Stimulated activated CD8-positive, alpha-beta memory T cell treated with anti-CD3 and anti-CD28 coated beads, Interleukin-2, amount 100 ng/mL, for 1 hour (primary cell): ENCODE measurements around the gene SND1.
"Not testable (repeated sequence)": the region's sequence is repeated elsewhere in the genome, so short reads cannot be mapped to it uniquely, and the experiment has no call there.

ENCODE experiments used
- DNase-seq, 2 donors: peaks; one replicate each; pipeline ENCODE4 v3.0.0-alpha.2; 2020; ENCODE audit warnings: low read depth in 2 of 2

SND1 gene

DNA sequence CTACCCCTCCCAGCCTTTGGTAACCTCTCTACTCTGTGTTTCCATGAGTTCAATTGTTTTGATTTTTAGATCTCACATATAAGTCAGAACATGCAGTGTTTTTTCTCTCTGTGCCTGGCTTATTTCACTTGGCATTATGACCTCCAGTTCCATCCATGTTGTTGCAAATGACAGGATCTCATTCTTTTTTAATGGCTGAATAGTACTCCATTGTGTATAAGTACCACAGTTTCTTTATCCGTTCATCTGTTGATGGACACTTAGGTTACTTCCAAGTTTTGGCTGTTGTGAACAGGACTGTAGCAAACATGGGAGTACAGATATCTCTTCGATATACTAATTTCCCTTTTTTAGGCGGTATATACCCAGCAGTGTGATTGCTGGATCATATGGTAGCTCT is 237.7 kb downstream of the SND1 start:
- no peak for DNase-seq

- DNase-seq: no peak
These were observed 238.7 kb downstream of the SND1 start for GRCh38 chr7:127890726-127891125.

GRCh38 chr7:127891144-127891543 is 239.2 kb downstream of the SND1 start:
- DNase-seq: no peak

- DNase-seq: no peak
These were observed 240.0 kb downstream of the SND1 start for GRCh38 chr7:127891854-127892438.

DNA sequence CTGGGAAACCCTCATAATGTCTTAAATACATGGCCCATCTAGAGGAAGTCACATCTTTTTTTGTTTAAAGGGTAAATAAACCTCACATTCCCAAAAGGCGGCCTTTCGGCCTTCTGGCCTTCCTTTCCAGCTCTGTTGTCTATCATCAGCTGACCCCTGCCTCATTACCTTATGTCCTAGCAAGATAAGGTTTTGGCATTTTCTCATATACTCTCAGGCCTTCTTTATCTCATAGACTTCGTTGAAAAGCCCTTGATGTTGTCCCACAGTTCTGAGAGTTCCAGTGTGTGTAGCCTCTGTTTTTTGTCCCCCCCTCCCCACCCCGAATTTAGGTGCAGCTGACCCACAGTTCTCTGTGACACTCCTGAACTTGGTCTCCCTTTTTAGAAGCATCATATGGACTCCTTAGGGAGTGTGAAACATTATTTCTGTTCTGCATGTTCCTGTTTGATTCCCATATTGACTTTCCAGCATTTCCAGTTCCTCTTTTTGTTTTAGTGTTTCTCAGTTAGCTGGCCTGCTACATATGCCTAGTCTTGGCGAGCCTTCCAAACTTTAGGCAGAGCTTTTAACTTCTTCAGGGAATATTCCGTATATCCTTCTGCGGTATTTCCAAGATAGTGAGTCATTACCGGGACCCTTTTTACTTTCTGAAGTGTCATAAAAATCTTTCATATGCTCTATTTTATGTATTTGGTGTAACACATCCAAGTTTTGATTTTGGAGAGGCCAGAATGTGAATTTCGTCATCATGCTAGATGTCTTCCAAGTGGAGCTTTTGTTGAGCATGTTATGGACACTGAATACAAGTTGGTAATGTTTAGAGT is 240.7 kb downstream of the SND1 start:
- no peak for DNase-seq

DNA sequence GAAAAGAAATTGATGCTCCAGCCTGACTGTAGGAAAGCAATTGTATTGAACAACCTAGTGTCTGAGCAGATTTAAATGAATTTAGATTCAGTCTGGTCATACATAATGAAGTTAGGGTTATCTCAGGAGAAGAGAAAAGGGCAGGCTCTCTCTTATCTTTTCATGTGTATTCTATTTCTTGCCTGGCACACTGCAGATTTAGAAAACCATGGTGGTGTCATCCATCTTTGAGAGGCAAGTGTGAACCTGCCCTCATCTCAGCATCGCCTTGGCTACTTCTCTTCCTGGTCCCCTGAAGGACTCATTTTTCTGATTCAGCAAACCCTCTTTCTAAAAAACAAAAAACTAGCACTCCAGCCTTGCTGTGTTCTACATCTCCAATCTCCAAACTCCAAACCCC is 241.6 kb downstream of the SND1 start:
- no peak for DNase-seq

GRCh38 chr7:127894588-127894987 is 242.6 kb downstream of the SND1 start:
- no peak for DNase-seq

- DNase-seq: no peak
These were observed 243.4 kb downstream of the SND1 start for GRCh38 chr7:127895360-127895759.

DNA sequence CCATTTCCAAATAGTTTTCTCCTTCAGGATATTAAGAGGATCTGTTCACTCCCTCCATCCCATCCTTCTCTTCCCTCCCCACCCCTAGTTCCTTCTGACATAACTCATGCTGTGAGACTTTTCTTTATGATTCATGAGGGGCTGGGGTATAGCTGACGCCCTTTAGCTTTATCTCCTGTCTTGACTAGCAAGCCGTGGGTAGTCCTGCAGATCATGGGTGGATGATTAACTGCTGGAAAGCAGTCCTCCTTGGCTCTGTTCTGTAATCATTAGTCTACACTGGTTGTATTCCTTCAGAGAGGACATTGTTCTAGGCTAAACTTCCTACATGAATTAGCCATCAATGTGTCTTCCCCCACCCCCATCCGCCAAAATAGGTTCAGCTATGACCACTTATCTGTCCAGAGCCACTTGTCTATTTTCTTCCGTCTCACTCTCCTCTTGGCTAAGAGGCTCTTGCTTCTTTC is 243.9 kb downstream of the SND1 start:
- DNase-seq: no peak

DNA sequence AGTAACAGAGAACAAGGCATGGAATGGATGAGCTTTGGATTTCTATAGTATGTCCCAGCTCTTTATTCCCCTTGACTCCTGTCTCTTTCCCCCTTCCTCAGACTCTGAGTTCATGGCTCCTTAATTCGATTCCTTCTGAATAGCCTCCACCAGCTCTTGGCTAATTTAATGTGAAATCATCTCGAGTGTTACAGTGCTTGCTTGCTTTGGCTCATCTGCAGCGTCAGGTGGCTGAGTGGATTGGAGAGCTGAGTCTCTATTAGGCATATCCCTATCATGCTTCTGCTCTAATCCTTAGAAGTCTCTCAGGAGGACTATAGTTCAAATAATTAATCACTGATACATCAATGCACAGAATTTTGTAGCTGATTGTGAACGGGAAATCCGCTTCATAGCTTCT is 244.7 kb downstream of the SND1 start:
- DNase-seq: no peak

DNA sequence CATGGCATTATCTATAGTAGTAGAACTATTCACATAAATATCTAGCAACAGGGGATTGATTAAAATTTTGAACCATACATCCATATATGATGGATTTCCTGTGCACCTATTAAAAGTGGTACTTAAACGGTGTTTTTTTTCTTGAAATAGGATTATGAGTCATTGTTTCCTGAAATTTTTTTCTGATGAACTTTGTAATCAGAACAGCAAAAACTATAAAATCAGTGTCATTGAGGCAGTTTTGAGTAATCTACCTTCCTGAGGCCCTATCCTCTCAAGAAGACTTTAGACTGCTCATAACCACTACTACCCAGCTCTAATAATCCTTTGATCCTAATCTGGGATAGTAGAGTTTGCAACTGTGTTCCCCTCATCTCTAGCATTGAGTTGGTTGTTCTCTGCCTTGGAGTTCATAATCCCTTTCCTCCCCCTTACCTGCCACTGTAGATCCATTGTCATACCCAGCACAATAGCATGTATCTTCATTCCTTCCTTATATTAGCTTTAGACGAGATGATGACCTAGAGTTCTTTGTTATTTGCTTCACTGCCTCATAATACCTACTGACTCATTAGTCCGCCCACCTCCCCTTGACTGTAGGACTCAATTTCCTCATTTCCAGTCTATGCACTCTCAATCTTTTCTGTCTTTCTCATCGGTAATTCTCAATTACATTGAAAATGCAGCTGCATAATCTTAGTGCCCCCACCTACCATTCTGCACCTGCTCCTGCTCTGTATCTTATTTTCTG is 245.9 kb downstream of the SND1 start:
- no peak for DNase-seq

GRCh38 chr7:127899411-127899810 is 247.4 kb downstream of the SND1 start:
- no peak for DNase-seq

GRCh38 chr7:127900141-127900540 is 248.1 kb downstream of the SND1 start:
- DNase-seq: no peak

GRCh38 chr7:127900732-127901685 is 249.0 kb downstream of the SND1 start:
- no peak for DNase-seq

GRCh38 chr7:127901895-127902703 is 250.1 kb downstream of the SND1 start:
- DNase-seq: no peak

GRCh38 chr7:127902753-127903152 is 250.8 kb downstream of the SND1 start:
- DNase-seq: not testable (repeated sequence)

DNA sequence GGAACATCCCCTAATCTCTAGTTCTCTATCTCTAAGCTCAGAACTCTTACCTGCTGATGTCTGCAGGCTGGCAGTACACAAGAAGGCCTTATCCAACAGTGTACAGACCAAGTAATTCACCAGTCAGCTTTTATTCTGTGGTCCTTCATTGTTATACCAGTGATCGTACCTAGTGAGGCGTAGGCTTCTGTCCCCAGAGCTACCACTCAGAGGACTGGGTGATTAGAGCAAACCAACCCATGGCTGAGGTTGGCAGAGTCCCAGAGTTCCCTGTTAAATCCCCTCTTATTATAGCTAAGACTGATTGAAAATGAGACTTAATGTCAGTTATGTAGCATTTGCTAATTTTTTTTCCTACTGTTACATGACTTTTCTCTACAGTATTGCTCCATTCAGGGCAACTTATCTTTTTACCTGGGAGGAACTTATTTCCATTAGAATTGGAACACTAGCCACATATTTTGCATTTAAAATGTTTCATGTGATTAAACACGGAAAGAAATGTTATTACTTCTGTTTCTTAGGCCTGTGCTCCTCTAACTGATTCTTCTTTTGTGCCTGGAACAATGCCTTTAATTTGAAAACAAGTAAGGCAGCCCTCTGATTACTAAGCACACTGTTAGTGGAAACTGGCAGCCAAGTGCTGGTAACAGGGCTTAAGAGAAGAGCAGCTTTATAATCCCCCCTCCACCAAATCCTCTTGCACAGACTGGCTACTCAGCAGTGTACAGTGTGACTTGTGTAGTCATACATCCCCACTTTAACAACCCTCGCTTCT is 252.1 kb downstream of the SND1 start:
- DNase-seq: no peak

DNA sequence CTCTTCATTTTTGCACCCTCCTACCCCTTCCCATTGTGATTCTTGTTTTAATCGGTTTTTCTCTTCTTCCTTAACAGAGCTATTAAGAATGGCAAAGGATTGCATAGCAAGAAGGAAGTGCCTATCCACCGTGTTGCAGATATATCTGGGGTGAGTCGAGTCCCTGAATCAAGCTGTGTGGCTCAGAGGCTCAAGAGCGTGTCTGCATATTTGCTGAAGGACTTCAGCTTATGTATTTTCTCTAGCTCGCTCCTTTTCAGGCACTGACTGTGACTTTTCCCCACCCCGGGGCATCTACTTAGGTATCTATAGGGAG is 252.6 kb downstream of the SND1 start:
- no peak for DNase-seq

DNA sequence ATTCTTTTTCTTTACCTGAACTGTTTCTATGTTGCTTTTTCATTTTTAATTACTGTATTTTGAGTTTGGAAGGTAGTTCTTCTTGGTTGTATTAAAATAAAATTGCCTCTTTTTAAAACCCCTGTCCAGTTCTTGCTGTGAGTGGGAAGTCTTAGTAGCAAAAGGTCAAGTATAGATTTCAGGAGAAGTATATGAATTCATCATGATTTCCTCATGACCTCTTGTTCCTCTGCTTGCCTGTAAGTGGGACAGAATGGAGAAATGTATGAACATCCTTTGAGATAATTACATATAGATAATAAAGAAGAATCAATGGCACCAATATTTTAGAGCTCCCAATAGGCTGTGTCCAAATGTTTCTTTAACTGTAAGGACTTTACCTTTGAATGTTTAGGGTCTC is 253.0 kb downstream of the SND1 start:
- DNase-seq: no peak
